ENCODE measurements around the gene TRPM4.

Gene TRPM4

DNA sequence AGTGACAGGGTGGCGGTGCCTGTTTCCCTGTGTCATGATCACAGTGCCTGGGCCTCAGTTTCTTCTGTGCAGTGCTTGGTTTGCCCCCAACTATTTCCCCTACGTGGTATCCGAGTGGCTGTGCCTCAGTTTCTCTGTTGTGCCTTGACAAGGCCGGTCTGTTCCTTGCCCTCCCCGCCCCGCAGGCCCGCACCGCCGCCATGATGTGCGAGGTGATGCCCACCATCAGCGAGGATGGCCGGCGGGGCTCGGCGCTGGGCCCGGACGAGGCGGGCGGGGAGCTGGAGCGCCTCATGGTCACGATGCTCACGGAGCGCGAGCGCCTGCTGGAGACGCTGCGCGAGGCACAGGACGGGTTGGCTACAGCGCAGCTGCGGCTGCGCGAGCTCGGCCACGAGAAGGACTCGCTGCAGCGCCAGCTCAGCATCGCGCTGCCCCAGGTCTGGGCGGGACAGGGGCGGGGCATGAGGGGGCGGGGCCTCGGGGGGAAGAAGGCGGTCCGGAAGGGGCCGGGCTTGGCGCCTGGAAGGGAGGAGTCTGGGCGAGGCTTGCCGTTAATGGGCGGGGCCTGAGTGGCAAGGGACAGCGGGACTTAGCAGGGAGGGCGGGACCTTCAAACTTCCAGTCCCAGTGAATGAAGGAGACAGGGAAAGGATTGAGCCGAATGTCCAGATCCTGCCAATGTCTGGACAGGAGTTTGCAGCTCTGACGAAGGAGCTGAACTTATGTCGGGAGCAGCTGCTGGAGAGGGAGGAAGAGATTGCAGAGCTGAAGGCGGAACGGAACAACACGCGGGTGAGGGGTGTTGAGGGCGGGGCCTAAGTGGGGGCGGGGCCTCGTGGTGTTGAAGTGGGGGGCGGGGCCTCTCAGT lies 29.7 kb upstream of the TRPM4 start:
- ChIA-PET CTCF (interaction anchor here (0.8 to 3.9 kb wide), 9 partner anchors 10 to 71 kb away, joined by 3 to 31 read pairs (median 9); partner anchors contain the start of gene LIN7B), POLR2A (interaction anchor here (0.6 to 0.7 kb wide), 3 partner anchors 14 to 381 kb away, joined by 4 to 7 read pairs (median 6); partner anchors contain the start of genes IZUMO1 and LIN7B)
- TF ChIP-seq, protein P1, sequence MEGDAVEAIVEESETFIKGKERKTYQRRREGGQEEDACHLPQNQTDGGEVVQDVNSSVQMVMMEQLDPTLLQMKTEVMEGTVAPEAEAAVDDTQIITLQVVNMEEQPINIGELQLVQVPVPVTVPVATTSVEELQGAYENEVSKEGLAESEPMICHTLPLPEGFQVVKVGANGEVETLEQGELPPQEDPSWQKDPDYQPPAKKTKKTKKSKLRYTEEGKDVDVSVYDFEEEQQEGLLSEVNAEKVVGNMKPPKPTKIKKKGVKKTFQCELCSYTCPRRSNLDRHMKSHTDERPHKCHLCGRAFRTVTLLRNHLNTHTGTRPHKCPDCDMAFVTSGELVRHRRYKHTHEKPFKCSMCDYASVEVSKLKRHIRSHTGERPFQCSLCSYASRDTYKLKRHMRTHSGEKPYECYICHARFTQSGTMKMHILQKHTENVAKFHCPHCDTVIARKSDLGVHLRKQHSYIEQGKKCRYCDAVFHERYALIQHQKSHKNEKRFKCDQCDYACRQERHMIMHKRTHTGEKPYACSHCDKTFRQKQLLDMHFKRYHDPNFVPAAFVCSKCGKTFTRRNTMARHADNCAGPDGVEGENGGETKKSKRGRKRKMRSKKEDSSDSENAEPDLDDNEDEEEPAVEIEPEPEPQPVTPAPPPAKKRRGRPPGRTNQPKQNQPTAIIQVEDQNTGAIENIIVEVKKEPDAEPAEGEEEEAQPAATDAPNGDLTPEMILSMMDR (IDR thresholded peaks at IDR 0.05; ENCODE audit: control extremely low read depth, extremely low read depth, low read depth, missing control alignments): no peak
- DNase-seq (ENCODE audit: extremely low spot score): peak; percentile 99

DNA sequence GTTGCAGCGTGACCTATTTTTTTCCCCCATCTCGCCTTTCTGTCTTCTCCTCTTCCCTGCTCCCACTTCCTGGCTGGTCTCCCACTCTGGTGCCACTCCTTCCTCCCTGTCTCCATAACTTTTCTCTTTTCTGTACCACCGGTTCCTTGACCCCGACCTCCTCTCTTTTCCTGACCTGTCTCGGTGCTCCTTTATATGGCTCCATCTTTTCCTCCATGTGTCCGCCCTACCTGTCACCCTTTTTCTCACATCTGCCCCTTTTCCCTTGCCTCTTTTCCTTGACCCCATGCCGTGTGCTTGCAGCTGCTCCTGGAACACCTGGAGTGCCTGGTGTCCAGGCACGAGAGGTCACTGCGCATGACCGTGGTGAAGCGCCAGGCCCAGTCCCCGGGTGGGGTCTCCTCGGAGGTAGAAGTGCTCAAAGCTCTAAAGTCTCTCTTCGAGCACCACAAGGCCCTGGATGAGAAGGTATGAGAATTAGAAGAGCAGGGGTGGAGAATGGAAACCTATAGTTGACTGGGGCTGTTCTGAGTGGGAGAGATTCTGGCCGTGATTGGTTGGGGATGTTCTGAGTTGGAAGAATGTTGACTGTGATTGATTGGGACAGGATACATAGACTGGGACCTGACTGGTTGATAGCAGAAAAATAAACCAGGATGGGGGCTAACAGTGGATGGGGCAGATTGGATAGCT lies 28.9 kb upstream of the TRPM4 start:
- TF ChIP-seq, protein P1 (IDR thresholded peaks at IDR 0.05; ENCODE audit: control extremely low read depth, extremely low read depth, low read depth, missing control alignments): no peak
- POLR2A ChIA-PET: no interaction called here
- CTCF ChIA-PET: interaction anchor here (1.0 to 3.9 kb wide), 10 partner anchors 8 to 135 kb away, joined by 3 to 31 read pairs (median 6); partner anchors contain the start of genes GYS1, LIN7B and RUVBL2
- no peak for DNase-seq (ENCODE audit: extremely low spot score)

DNA sequence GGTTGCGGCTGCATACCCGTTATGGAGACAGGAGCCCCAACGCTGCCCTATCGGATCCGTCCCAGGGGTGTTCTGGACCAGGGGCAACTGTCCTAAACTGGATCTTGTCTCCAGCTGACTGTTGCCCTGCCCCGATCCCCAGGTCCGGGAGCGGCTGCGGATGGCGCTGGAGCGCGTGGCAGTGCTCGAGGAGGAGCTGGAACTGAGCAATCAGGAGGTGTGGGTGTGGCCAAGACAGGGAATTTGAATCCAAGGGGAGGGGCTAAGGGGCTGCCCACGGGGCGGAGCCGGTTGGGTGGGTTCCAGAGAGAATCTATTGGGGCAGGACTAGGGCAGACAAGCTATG lies 28.4 kb upstream of the TRPM4 start:
- ChIA-PET POLR2A (interaction anchor here (0.5 kb wide), 1 partner anchor 34 kb away, joined by 3 read pairs; no protein-coding TSS in a partner anchor), CTCF (interaction anchor here (1.2 to 3.9 kb wide), 9 partner anchors 9 to 136 kb away, joined by 3 to 31 read pairs (median 8); partner anchors contain the start of genes GYS1, LIN7B and RUVBL2)
- DNase-seq (ENCODE audit: extremely low spot score): no peak
- TF ChIP-seq, protein P1 (IDR thresholded peaks at IDR 0.05; ENCODE audit: control extremely low read depth, extremely low read depth, low read depth, missing control alignments): no peak

DNA sequence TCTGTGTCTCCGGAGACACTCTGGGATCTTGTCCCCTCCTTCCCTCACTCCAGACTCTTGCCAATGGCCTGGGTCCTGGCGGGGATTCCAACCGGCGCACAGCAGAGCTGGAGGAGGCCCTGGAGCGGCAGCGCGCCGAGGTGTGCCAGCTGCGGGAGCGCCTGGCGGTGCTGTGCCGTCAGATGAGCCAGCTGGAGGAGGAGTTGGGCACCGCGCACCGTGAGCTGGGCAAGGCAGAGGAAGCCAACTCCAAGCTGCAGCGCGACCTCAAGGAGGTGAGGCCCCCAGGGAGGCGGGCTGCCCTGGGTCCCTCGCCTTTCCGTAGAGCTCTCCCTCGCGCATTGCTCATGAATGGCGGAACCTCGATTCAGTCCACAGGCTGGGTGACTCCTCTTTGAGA lies 27.3 kb upstream of the TRPM4 start:
- ChIA-PET CTCF (interaction anchor here (1.5 to 3.9 kb wide), 8 partner anchors 9 to 334 kb away, joined by 3 to 31 read pairs (median 7); no protein-coding TSS in a partner anchor), POLR2A (no interaction called here)
- TF ChIP-seq, protein P1 (IDR thresholded peaks at IDR 0.05; ENCODE audit: control extremely low read depth, extremely low read depth, low read depth, missing control alignments): no peak
- no peak for DNase-seq (ENCODE audit: extremely low spot score)

DNA sequence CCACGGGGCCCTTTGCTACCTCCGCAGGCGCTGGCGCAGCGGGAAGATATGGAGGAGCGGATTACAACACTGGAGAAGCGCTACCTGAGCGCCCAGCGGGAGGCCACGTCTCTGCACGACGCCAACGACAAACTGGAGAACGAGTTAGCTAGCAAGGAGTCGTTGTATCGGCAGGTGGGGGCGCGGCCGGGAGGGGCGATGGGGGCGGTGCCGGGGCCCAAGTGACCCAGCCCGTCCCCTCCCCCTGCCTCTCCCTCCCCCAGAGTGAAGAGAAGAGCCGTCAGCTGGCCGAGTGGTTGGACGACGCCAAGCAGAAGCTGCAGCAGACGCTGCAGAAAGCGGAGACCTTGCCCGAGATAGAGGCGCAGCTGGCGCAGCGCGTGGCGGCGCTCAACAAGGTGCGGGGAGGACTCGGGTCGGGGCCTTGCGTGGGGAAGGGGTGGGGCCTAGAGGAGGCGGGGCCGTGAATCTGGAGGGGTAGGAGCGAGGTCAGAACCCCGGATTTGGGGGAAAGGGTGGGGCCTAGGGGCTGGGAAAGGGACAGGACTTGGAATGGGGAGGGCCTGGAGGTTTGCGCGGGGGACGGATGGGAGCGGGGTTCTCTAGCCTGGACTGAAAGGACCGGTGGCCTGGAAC lies 24.5 kb upstream of the TRPM4 start:
- TF ChIP-seq, protein P1 (IDR thresholded peaks at IDR 0.05; ENCODE audit: control extremely low read depth, extremely low read depth, low read depth, missing control alignments): no peak
- CTCF ChIA-PET: interaction anchor here (1.3 to 5.8 kb wide), 5 partner anchors 13 to 133 kb away, joined by 3 to 43 read pairs (median 10); partner anchors contain the start of gene LIN7B
- POLR2A ChIA-PET: no interaction called here
- no peak for DNase-seq (ENCODE audit: extremely low spot score)
